Measurements from ENCODE around the gene PLEKHA6. TPM values are rescaled to one million over a fixed set of nuclear protein-coding genes. Genes with fewer than 3 reads are reported as not detected.

PLEKHA6 gene
- total RNA-seq, 6 experiments from 2014 or later, result 16.6 to 31.1 (median 22.1) TPM

- H3K27ac ChIP-seq, result no peak overlapping the region
- peaks cover 0 to 7% (median 0%) of the 10 kb centered on the region in 4 donors for H3K4me1 ChIP-seq
- no peak overlapping the region for H3K4me3 ChIP-seq
- no peaks in the 10 kb centered on the region for H3K27me3 ChIP-seq
- H3K36me3 ChIP-seq, result no peaks in the 10 kb centered on the region
- TF ChIP-seq POLR2A (IDR thresholded peaks at IDR 0.05) (no peak), CTCF (IDR thresholded peaks at IDR 0.05) (no peak)
- no peaks in the 10 kb centered on the region for H3K9me3 ChIP-seq
- DNase-seq, result no peak
- 64% methylated on average over 10 of the region's 18 CpGs for WGBS (ENCODE audit: insufficient coverage, low coverage, low lambda C conversion rate, missing lambda C conversion rate)
- peak in 1 of 4 donors; percentile 19 for ATAC-seq
- intact Hi-C loops (cut with DNase I), result no loop called here
Measured at GRCh38 chr1:204198348-204199340, 161.1 kb downstream of the PLEKHA6 start.

GRCh38 chr1:204197068-204197467 lies 162.7 kb downstream of the PLEKHA6 start:
- Histone ChIP-seq H3K27ac (no peak overlapping the region), H3K9me3 (no peaks in the 10 kb centered on the region), H3K4me3 (no peak overlapping the region), H3K36me3 (no peaks in the 10 kb centered on the region), H3K4me1 (peaks cover 0 to 7% (median 0%) of the 10 kb centered on the region in 4 donors), H3K27me3 (no peaks in the 10 kb centered on the region)
- DNase-seq (no peak), ATAC-seq (peak in 2 of 4 donors; percentile 7 to 28)
- TF ChIP-seq CTCF (IDR thresholded peaks at IDR 0.05) (no peak), POLR2A (IDR thresholded peaks at IDR 0.05) (no peak)
- intact Hi-C loops (cut with DNase I), result no loop called here
- WGBS (ENCODE audit: insufficient coverage, low coverage, low lambda C conversion rate, missing lambda C conversion rate), result 60% methylated on average over 3 of the region's 5 CpGs

GRCh38 chr1:204196068-204196795 lies 163.5 kb downstream of the PLEKHA6 start, which contains the start of gene KISS1:
Gene KISS1, minus strand, starts transcription at chr1:204196491. Its CDS starts 3,615 bp downstream, at chr1:204192876.
- no peaks in the 10 kb centered on the region for H3K27me3 ChIP-seq
- DNase-seq (no peak), ATAC-seq (peak; percentile 45 to 52 (median 49))
- H3K27ac ChIP-seq, result no peak within 1 kb of the TSS
- no peak within 1 kb of the TSS for H3K4me3 ChIP-seq
- H3K9me3 ChIP-seq, result no peaks in the 10 kb centered on the region
- intact Hi-C loops (cut with DNase I), result no loop called here
- TF ChIP-seq POLR2A (IDR thresholded peaks at IDR 0.05) (no peak), CTCF (IDR thresholded peaks at IDR 0.05) (no peak)
- WGBS (ENCODE audit: insufficient coverage, low coverage, low lambda C conversion rate, missing lambda C conversion rate), result 19% methylated on average over 7 of the region's 18 CpGs
- no peaks in the 10 kb centered on the region for H3K36me3 ChIP-seq
- H3K4me1 ChIP-seq, result peaks cover 0 to 7% (median 0%) of the 10 kb centered on the region in 4 donors

DNA sequence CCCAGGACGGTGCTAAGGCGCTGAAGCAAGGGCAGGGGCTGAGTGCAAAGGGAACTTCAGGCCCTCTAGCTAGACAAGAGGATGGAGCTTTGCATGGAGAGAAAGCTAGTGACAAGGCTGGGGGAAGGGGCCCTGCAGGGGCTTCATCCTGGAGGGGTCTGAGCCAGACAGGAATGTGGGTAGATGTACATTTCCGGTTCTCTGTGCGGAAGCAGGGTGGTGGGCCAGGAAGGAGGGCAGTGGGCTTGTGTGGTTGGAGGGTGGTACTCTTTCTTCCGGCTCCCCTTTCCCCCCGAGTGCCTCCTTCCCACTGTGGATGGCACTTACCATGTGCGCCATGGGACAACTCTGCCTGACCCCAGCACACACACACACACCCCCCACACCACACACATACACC lies 165.0 kb downstream of the PLEKHA6 start:
- ATAC-seq, result no peak
- Histone ChIP-seq H3K27ac (no peak overlapping the region), H3K9me3 (no peaks in the 10 kb centered on the region), H3K27me3 (no peaks in the 10 kb centered on the region), H3K4me3 (no peak overlapping the region), H3K36me3 (no peaks in the 10 kb centered on the region), H3K4me1 (peaks cover 0 to 6% (median 0%) of the 10 kb centered on the region in 4 donors)
- TF ChIP-seq CTCF (IDR thresholded peaks at IDR 0.05) (no peak), POLR2A (IDR thresholded peaks at IDR 0.05) (no peak)
- DNase-seq, result no peak
- intact Hi-C loops (cut with DNase I), result no loop called here
- 36% methylated on average over 2 of the region's 7 CpGs for WGBS (ENCODE audit: insufficient coverage, low coverage, low lambda C conversion rate, missing lambda C conversion rate)

All from right lobe of liver (tissue), 6 donors.